Ascending aorta (tissue), 2 donors: ENCODE data around the gene PANK2. TPM values are rescaled to one million over a fixed set of nuclear protein-coding genes. Genes with fewer than 3 reads are reported as not detected.

Experiments
- DNase-seq, 2 donors: peaks; one replicate each; pipeline ENCODE4 v3.0.0-alpha.2; 2019; ENCODE audit warnings: low spot score in 2 of 2
- H3K27ac ChIP-seq, 2 donors: fragments of 200-600 bp; sonication (generic); one replicate each; pipeline ENCODE4 v1.5.1; 2016 to 2017; ENCODE audit warnings: mild to moderate bottlenecking in 1 of 2
- H3K27me3 ChIP-seq: fragments of 200-600 bp; sonication (generic); one replicate; pipeline ENCODE4 v1.5.1; 2017
- H3K36me3 ChIP-seq, 2 donors: fragments of 200-600 bp; sonication (generic); one replicate each; pipeline ENCODE4 v1.5.1; 2016
- H3K4me1 ChIP-seq, 2 donors: fragments of 200-600 bp; sonication (generic); one replicate each; pipeline ENCODE4 v1.5.1; 2016 to 2017; ENCODE audit warnings: mild to moderate bottlenecking in 1 of 2
- H3K4me3 ChIP-seq, 2 donors: fragments of 200-600 bp; sonication (generic); one replicate each; pipeline ENCODE4 v1.5.1; 2016 to 2017; ENCODE audit warnings: mild to moderate bottlenecking in 1 of 2
- H3K9me3 ChIP-seq, 2 donors: fragments of 200-600 bp; sonication (generic); one replicate each; pipeline ENCODE4 v1.5.1; 2016
- CTCF ChIP-seq, 3 experiments: fragments of 200-600 bp in 2 of 3; fragments of 450-650 bp in 1 of 3; sonication (generic) in 2 of 3; IDR thresholded peaks; one replicate each; pipeline ENCODE4 v1.5.1; 2016 to 2019; ENCODE audit warnings: antibody characterized with exemption in 3 of 3, mild to moderate bottlenecking in 1 of 3, moderate library complexity in 1 of 3
- intact Hi-C: fragments of 100-400 bp; cut with DNase I; formaldehyde crosslinking; loops from one replicate; pipeline ENCODE4 v1.15.1; 2023
- total RNA-seq: library from RNA; depleted of rRNA; stranded (reverse); fragments of >200 nt; gene quantifications from one replicate; pipeline ENCODE4 v1.1.0, GENCODE V29; 2016

PANK2 gene
- total RNA-seq, 1 donor from 2014 or later: 81.1 TPM

- peak overlapping the region; percentile 23 to 32 for H3K27ac ChIP-seq
- H3K27me3 ChIP-seq: no peaks in the 10 kb centered on the region
- TF ChIP-seq CTCF (IDR thresholded peaks at IDR 0.05): no peak
- no peaks in the 10 kb centered on the region for H3K9me3 ChIP-seq
- H3K36me3 ChIP-seq: peaks cover 18 to 27% of the 10 kb centered on the region in 2 donors
- peaks cover 9 to 42% of the 10 kb centered on the region in 2 donors for H3K4me1 ChIP-seq
- intact Hi-C loops: loop anchor here (5.0 kb wide), 1 partner anchor 165 kb away; no protein-coding TSS in a partner anchor
- no peak overlapping the region for H3K4me3 ChIP-seq
- DNase-seq: peak in 1 of 2 donors; percentile 71
These were observed 38.5 kb downstream of the PANK2 start for GRCh38 chr20:3927486-3928291.

- DNase-seq: no peak
- H3K36me3 ChIP-seq: peaks cover 20 to 22% of the 10 kb centered on the region in 2 donors
- no peak overlapping the region for H3K4me3 ChIP-seq
- H3K9me3 ChIP-seq: no peaks in the 10 kb centered on the region
- no peak for TF ChIP-seq CTCF (IDR thresholded peaks at IDR 0.05)
- peak overlapping the region; percentile 68 to 69 for H3K27ac ChIP-seq
- H3K27me3 ChIP-seq: no peaks in the 10 kb centered on the region
- peaks cover 20 to 52% of the 10 kb centered on the region in 2 donors for H3K4me1 ChIP-seq
- intact Hi-C loops: loop anchor here (5.0 kb wide), 2 partner anchors 53 to 163 kb away; no protein-coding TSS in a partner anchor
These were observed 40.5 kb downstream of the PANK2 start for GRCh38 chr20:3929713-3930060.

GRCh38 chr20:3930265-3931206, 41.3 kb downstream of the PANK2 start:
- peaks cover 15 to 16% of the 10 kb centered on the region in 2 donors for H3K36me3 ChIP-seq
- no peak for DNase-seq
- no peak overlapping the region for H3K4me3 ChIP-seq
- no peaks in the 10 kb centered on the region for H3K27me3 ChIP-seq
- no peak for TF ChIP-seq CTCF (IDR thresholded peaks at IDR 0.05)
- intact Hi-C loops: loop anchor here (5.0 kb wide), 1 partner anchor 52 kb away; no protein-coding TSS in a partner anchor
- H3K9me3 ChIP-seq: no peaks in the 10 kb centered on the region
- peaks cover 22 to 60% of the 10 kb centered on the region in 2 donors for H3K4me1 ChIP-seq
- peak overlapping the region; percentile 68 to 69 for H3K27ac ChIP-seq

- H3K4me1 ChIP-seq: peaks cover 22 to 66% of the 10 kb centered on the region in 2 donors
- TF ChIP-seq CTCF (IDR thresholded peaks at IDR 0.05): no peak
- peak overlapping the region; percentile 68 to 69 for H3K27ac ChIP-seq
- no peaks in the 10 kb centered on the region for H3K27me3 ChIP-seq
- H3K9me3 ChIP-seq: no peaks in the 10 kb centered on the region
- no peak for DNase-seq
- peaks cover 12 to 15% of the 10 kb centered on the region in 2 donors for H3K36me3 ChIP-seq
- peak overlapping the region in 1 of 2 donors; percentile 55 for H3K4me3 ChIP-seq
- intact Hi-C loops: loop anchor here (2.0 to 5.0 kb wide), 2 partner anchors 43 to 51 kb away; partner anchors contain the start of gene PANK2
These were observed 42.5 kb downstream of the PANK2 start for GRCh38 chr20:3931664-3932063.

GRCh38 chr20:3932277-3932676, 43.1 kb downstream of the PANK2 start:
- TF ChIP-seq CTCF (IDR thresholded peaks at IDR 0.05): no peak

More at GRCh38 chr20:3932277-3932676, 43.1 kb downstream of the PANK2 start:
- no peaks in the 10 kb centered on the region for H3K27me3 ChIP-seq
- peaks cover 22 to 63% of the 10 kb centered on the region in 2 donors for H3K4me1 ChIP-seq
- H3K9me3 ChIP-seq: no peaks in the 10 kb centered on the region
- intact Hi-C loops: loop anchor here (2.0 to 5.0 kb wide), 2 partner anchors 43 to 50 kb away; partner anchors contain the start of gene PANK2
- peaks cover 12 to 15% of the 10 kb centered on the region in 2 donors for H3K36me3 ChIP-seq
- DNase-seq: no peak
- peak overlapping the region; percentile 21 to 55 for H3K4me3 ChIP-seq
- peak overlapping the region; percentile 68 to 69 for H3K27ac ChIP-seq
